HFF-Myc (cell line): ENCODE data around the gene ZNF613.
A peak's percentile ranks its signal among the peaks of the same experiment; 100 is the strongest.

ENCODE experiments used
- DNase-seq: peaks from one replicate; pipeline ENCODE4 v3.0.0-alpha.2; 2011; ENCODE audit warnings: low read depth; ENCODE audit errors: extremely low read depth
- H3K4me3 ChIP-seq: replicated peaks from 2 replicates; pipeline ENCODE4 v1.5.1; 2011; ENCODE audit warnings: low read depth, mild to moderate bottlenecking, control low read depth, low read length
- TF ChIP-seq, protein P1 (sequence below): IDR thresholded peaks from 2 replicates; pipeline ENCODE4 v1.5.1; 2012; ENCODE audit warnings: mild to moderate bottlenecking, low read depth, low read length, control low read depth; ENCODE audit errors: missing control alignments

Gene ZNF613

DNA sequence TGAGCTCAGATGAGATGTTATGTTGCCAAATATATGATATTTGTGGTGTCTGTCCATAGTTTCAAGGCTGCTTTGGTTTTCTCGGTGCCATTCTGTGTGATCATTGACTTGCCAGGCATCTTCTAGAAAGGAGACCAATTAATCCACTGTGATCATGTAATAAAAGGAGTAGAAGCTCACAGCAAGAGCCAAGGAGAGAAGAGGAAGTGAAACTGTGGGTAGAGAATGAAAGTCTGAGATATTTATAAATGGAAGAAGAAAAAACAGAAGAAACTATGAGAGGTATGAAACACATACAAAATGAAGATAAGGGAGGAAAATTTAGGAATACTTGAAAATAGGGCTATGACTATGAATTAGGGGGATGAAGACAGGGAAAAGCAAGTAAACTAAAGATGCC is 11.1 kb upstream of the ZNF613 start:
- TF ChIP-seq, protein P1, sequence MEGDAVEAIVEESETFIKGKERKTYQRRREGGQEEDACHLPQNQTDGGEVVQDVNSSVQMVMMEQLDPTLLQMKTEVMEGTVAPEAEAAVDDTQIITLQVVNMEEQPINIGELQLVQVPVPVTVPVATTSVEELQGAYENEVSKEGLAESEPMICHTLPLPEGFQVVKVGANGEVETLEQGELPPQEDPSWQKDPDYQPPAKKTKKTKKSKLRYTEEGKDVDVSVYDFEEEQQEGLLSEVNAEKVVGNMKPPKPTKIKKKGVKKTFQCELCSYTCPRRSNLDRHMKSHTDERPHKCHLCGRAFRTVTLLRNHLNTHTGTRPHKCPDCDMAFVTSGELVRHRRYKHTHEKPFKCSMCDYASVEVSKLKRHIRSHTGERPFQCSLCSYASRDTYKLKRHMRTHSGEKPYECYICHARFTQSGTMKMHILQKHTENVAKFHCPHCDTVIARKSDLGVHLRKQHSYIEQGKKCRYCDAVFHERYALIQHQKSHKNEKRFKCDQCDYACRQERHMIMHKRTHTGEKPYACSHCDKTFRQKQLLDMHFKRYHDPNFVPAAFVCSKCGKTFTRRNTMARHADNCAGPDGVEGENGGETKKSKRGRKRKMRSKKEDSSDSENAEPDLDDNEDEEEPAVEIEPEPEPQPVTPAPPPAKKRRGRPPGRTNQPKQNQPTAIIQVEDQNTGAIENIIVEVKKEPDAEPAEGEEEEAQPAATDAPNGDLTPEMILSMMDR: no peak

DNA sequence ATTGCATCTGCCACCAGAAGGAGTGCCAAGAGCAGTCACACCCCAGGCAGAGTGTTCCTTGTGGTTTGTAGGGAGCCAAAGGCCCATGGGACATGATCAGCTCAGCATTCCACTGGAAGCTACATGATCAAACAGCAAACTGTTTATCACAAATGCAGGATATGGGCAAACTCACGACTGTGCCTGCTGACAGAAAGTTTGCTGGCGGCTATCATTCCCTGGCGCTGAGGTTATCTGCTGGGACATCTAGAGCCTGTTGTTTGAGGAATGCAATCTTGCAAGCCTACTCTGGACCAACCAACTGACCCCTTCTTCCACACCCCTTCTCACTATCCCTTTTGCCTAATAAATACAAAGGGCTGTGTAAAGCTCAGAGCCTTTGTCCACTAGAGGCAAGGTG is 7.7 kb upstream of the ZNF613 start:
- no peak for DNase-seq
- TF ChIP-seq, protein P1: no peak
- H3K4me3 ChIP-seq: no peak overlapping the region

More for the DNA sequence above, 11.1 kb upstream of the ZNF613 start:
- no peak for DNase-seq
- no peak overlapping the region for H3K4me3 ChIP-seq

DNA sequence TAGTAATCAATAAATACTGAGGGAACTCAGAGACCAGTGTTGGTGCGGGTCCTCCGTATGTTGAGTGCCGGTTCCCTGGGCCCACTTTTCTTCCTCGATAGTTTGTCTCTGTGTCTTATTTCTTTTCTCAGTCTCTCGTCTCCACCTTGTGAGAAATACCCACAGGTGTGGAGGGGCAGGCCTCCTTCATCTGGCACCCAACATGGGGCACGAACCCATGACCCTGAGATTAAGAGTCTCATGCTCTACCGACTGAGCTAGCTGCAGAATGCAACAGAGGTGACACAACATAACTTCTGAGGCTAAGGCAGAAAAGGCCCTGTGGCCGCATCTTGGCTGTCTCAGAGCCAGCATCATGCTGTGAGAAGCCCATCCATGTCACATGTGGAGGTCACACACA is 5.3 kb upstream of the ZNF613 start:
- H3K4me3 ChIP-seq: no peak overlapping the region
- TF ChIP-seq, protein P1: no peak
- no peak for DNase-seq

DNA sequence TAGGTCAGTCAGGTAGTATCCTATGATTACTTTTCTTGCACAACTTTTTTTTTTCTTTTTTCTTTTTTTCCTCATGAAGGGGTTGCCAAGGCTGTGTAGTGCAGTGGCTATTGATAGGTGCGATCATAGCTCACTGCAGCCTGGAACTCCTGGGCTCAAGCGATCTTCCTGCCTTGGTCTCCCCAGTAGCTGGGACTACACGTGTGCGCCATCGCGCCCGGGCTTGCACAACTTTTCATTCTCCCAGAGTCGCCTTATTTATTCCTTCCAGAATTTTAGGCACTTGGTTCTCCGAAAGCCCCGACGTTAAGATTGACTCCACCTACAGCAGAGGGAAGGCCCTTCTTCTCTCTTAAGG is 867 bp upstream of the ZNF613 start:
- H3K4me3 ChIP-seq: peak overlapping the region; percentile 80
- TF ChIP-seq, protein P1: no peak
- no peak for DNase-seq

DNA sequence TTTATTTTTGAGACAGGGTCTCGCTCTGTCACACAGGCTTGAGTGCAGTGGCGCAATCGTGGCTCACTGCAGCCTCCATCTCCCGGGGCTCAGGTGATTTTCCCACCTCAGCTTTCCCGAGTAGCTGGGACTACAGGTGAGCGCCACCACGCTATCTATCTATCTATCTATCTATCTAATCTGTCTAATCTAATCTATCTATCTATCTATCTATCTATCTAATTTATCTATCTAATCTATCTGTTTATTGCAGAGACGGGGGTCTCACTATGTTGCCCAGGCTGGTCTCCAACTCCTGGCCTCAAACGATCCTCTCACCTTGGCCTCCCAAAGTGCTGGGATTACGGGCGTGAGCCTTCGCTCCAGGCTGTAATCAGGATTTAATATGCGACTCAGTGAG is 587 bp downstream of the ZNF613 start:
- H3K4me3 ChIP-seq: peak overlapping the region; percentile 80
- no peak for DNase-seq
- TF ChIP-seq, protein P1: no peak

DNA sequence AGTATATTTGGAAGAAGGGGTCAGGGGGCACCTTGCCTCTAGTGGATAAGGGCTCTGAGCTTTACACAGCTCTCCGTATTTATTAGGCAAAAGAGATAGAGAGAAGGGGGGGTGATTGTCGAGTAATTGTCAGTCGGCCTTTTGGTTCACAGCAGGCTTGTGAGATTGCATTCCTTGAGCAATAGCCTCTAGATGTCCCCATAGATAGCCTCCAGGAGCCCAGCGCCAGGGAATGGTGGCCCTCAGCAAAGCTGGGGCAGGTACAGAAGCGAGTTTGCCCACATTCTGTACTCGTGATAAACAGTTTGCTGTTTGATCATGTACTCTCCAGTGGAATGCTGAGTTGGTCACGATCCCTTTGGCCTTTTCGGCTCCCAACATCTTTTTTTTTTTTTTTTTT is 4.6 kb downstream of the ZNF613 start:
- H3K4me3 ChIP-seq: no peak overlapping the region
- DNase-seq: no peak
- TF ChIP-seq, protein P1: no peak

DNA sequence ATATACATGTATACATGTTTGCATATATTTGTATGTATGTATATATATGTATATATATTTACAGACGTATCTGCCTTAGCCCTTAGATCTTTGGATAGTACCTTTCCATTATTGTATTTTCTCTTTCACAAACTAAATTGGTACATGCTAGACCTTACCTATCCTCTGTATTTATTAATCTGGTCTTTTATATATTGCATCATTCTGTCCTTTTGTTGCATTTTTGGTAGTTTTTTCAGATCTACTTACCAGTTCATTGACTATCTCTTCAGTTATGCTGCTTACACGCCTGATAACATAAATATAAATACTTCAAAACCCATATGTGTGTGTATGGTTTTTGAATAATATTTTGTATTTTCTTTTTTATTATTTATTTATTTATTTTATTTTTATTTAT is 11.7 kb downstream of the ZNF613 start:
- DNase-seq: no peak
- TF ChIP-seq, protein P1: no peak
- no peak overlapping the region for H3K4me3 ChIP-seq
